ENCODE measurements around the gene NBAS.
"Not testable (repeated sequence)": the region's sequence is repeated elsewhere in the genome, so short reads cannot be mapped to it uniquely, and the experiment has no call there.

NBAS gene

DNA sequence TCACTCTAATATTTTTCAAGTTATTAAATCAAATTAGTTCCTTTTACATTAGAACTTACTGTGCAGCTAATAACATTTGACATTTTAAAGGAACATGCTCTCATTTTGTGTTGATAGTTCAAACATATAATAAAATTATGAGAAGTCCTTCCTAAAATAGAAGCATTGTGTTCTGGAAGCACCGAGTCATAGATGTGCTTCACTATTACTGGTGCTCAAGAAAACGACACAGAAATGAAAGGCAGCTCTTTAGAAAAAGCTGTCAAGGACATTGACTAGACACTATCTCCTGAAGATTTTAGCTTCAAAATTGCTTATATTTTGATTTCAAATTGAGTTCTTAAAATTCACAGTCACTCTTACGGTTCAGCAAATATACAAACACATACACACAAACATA lies 338.3 kb downstream of the NBAS start:
- no peak overlapping the region for H3K4me3 ChIP-seq (ENCODE audit: low read depth, low read length)
- DNase-seq (ENCODE audit: low read depth), result no peak

DNA sequence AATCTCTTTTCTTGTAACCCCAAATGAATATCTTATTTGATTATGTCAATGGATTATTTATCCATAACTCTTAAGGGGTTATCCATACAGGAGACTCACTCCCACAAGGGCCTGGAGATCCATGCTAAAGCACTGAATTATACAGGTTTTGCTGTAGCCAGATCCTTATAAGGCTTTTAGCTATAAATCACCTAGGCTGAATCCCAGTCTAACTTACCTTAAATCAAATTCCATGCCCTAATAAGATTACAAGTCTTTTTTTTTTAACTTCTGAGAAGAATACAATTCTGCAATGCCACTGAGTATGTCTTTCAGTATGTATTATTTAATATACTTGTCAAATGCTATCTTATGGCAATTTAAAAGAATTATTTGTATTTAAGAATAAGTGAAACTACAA lies 340.5 kb downstream of the NBAS start:
- TF ChIP-seq, protein P1, sequence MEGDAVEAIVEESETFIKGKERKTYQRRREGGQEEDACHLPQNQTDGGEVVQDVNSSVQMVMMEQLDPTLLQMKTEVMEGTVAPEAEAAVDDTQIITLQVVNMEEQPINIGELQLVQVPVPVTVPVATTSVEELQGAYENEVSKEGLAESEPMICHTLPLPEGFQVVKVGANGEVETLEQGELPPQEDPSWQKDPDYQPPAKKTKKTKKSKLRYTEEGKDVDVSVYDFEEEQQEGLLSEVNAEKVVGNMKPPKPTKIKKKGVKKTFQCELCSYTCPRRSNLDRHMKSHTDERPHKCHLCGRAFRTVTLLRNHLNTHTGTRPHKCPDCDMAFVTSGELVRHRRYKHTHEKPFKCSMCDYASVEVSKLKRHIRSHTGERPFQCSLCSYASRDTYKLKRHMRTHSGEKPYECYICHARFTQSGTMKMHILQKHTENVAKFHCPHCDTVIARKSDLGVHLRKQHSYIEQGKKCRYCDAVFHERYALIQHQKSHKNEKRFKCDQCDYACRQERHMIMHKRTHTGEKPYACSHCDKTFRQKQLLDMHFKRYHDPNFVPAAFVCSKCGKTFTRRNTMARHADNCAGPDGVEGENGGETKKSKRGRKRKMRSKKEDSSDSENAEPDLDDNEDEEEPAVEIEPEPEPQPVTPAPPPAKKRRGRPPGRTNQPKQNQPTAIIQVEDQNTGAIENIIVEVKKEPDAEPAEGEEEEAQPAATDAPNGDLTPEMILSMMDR (IDR thresholded peaks at IDR 0.05; ENCODE audit: control insufficient read depth, extremely low read depth, insufficient read depth), result no peak
- no peak overlapping the region for H3K4me3 ChIP-seq (ENCODE audit: low read depth, low read length)
- DNase-seq (ENCODE audit: low read depth), result no peak

More for the DNA sequence above, 338.3 kb downstream of the NBAS start:
- TF ChIP-seq, protein P1 (IDR thresholded peaks at IDR 0.05; ENCODE audit: control insufficient read depth, extremely low read depth, insufficient read depth), result no peak

DNA sequence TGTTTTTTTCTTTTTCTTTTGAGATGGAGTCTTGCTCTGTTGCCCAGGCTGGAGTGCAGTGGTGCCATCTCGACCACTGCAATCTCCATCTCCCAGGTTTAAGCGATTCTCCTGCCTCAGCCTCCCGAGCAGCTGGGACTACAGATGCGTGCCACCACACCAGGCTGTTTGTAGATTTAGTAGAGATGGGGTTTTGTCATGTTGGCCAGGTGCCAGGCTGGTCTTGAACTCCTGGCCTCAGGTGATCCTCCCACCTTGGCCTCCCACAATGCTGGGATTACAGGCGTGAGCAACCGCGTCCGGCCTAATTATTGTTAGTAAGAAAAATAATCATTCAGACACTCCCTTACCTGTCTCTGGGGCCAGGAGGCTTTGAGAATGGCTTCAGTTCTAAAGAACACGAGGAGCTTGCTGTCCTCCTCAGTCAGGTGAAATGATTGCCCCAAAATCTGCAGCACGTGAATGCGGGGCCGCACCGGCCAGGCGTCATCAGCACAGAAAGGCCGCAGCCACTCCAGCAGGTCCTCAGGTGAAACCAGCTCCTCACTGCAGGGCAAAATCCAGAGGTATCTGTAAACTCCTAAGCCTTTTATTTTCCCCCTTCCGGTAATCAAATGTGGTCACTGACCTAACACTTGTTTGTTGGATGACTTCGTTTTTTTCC lies 342.6 kb downstream of the NBAS start:
- no peak for DNase-seq (ENCODE audit: low read depth)
- H3K4me3 ChIP-seq (ENCODE audit: low read depth, low read length), result no peak overlapping the region
- TF ChIP-seq, protein P1 (IDR thresholded peaks at IDR 0.05; ENCODE audit: control insufficient read depth, extremely low read depth, insufficient read depth), result no peak

DNA sequence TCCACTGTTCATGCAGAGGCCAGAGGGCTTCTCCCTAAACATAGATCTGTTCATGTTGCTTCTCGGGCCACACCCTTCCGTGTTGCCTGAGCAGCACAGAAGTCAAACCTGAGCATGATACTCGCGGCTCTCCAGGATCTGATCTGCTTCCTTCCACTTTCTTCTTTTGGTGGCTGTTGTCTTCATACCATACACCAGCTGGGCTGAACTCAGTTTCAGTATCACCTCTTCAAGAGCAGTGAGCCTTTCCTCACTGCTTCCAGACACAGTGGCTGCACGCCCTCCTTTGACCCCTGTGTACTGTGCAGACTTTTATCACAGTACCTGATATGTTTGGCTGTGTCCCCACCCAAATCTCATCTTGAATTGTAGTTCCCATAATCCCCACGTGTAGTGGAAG lies 348.9 kb downstream of the NBAS start:
- H3K4me3 ChIP-seq (ENCODE audit: low read depth, low read length), result no peak overlapping the region
- TF ChIP-seq, protein P1 (IDR thresholded peaks at IDR 0.05; ENCODE audit: control insufficient read depth, extremely low read depth, insufficient read depth), result no peak
- no peak for DNase-seq (ENCODE audit: low read depth)

DNA sequence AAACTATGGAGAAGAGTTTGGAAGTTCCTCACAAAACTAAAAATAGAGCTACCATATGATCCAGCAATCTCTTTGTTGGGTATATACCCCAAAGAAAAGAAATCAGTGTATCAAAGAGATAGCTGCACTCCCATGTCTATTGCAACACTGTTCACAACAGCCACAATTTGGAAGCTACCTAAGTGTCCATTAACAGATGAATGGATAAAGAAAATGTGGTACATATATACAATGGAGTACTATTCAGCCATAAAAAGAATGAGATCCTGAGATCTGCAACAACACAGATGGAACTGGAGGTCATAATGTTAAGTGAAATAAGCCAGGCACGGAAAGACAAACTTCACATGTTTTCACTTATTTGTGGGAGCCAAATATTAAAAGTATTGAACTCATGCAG lies 350.6 kb downstream of the NBAS start:
- DNase-seq (ENCODE audit: low read depth); H3K4me3 ChIP-seq (ENCODE audit: low read depth, low read length): not testable (repeated sequence)

DNA sequence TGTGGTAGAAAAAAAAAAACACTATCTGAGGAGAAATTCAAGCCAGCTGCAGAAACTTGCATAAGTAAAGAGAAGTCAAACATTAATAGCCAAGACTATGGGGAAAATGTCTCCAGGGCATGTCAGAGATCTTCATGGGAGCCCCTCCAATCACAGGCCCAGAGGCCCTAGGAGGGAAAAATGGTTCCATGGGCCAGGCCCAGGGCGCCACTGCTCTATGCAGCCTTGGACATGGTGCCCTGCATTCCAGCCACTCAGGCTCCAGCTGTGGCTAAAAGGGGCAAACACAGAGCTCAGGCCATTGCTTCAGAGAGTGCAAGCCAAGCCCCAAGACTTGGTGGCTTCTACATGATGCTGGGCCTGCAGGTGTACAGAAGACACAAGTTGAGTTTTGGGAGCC lies 354.7 kb downstream of the NBAS start:
- TF ChIP-seq, protein P1 (IDR thresholded peaks at IDR 0.05; ENCODE audit: control insufficient read depth, extremely low read depth, insufficient read depth), result no peak
- no peak for DNase-seq (ENCODE audit: low read depth)
- no peak overlapping the region for H3K4me3 ChIP-seq (ENCODE audit: low read depth, low read length)

DNA sequence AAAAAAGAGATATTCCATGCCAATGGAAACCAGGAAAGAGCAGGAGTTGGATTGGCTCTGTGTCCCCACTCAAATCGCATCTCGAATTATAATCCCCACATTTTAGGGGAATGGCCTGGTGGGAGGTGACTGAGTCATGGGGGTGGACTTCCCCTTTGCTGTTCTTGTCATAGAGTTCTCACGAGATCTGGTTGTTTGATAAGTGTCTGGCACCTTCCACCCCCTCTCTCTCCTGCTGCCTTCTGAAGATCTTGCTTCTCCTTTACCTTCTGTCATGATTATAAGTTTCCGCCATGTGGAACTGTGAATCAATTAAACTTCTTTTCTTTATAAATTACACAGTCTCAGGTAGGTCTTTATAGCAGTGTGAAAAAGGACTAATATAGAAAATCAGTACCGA lies 355.6 kb downstream of the NBAS start:
- no peak overlapping the region for H3K4me3 ChIP-seq (ENCODE audit: low read depth, low read length)
- TF ChIP-seq, protein P1 (IDR thresholded peaks at IDR 0.05; ENCODE audit: control insufficient read depth, extremely low read depth, insufficient read depth), result no peak
- no peak for DNase-seq (ENCODE audit: low read depth)
